KBM-7 (cell line): ENCODE measurements around the gene TLE6.
A peak's percentile ranks its signal among the peaks of the same experiment; 100 is the strongest.
"Not testable (repeated sequence)": the region's sequence is repeated elsewhere in the genome, so short reads cannot be mapped to it uniquely, and the experiment has no call there.

Experiments used
- DNase-seq: peaks from one replicate; pipeline ENCODE4 v3.0.0-alpha.2; 2015
- in situ Hi-C: fragments of 300-500 bp; cut with MboI; formaldehyde crosslinking; loops from 2 replicates; pipeline ENCODE4 v1.14.3; 2020; ENCODE audit warnings: low sequenced_read_pairs, low pct_unique_long_range_greater_than_20kb, mixed read lengths

TLE6 gene

DNA sequence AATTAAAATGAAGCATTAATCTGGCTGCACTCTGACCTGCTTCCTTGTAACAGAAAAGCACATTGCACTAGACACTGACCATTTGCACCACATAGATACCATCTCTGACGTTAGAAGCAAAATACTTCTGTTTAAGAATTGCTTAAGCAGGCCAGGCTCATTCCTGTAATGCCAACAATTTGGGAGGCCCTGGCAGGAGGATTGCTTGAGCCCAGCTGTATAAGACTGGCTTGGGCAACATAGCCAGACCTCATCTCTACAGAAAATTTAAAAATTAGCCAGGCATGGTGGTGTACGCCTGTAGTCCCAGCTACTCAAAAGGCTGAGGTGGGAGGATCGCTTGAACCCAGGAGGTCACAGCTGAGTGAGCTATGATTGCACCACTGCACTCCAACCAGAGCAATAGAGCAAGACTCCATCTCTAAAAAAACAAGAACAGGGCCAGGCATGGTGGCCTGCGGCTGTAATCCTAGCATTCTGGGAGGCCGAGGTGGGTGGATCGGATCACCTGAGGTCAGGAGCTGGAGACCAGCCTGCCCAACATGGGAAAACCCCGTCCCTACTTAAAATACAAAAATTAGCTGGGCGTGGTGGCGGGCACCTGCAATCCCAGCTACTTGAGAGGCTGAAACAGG, 7.0 kb upstream of the TLE6 start:
- in situ Hi-C loops = no loop called here
- no peak for DNase-seq

DNA sequence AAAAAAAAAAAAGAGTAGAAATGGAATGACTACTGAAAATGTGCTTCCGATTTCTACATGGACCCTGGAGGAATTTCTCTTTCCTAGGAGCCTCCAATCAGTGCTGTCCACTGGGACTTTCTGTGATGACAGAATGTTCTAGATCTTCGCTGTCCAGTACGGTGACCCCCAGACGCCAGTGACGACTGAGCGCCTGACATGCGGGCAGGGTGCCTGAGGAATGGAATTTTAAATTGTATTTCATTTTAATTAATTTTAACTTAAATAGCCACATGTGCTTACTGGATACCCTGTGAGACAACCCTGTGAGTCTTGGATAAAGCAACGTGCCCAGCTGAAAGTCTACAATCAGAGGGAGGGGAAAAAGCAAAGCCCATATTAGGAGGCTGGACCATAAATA, 4.1 kb upstream of the TLE6 start:
- DNase-seq = no peak
- in situ Hi-C loops = no loop called here

DNA sequence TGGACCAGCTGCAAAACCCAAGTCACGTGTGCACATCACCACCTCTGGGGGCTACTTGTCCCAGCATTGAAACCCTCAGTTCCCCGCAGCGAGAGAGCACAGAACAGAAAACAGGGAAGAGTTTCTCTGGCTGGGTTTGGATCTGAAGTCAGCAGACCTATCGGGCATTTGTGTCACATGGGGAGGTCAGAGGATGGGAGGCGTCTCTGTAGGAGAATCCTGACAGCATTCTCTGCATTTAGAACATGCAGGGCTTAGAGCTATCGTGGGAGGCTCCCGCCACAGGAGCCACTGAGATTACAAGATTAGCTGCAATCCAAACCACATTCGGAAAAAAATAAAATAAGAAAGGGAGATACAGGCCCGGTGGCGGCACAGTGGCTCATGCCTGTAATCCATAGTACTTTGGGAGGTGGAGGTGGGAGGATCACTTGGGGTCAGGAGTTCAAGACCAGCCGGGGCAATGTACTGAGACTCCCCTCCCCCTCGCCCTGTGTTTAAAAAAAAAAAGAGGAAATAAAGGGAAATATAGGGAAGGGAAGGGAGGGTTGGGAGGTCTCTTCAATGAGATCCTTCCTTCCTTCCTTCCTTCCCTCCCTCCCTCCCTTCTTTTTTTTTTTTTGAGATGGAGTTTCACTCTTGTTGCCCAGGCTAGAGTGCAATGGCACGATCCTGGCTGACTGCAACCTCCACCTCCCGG, 2.9 kb upstream of the TLE6 start:
- peak; percentile 96 for DNase-seq
- in situ Hi-C loops = no loop called here

DNA sequence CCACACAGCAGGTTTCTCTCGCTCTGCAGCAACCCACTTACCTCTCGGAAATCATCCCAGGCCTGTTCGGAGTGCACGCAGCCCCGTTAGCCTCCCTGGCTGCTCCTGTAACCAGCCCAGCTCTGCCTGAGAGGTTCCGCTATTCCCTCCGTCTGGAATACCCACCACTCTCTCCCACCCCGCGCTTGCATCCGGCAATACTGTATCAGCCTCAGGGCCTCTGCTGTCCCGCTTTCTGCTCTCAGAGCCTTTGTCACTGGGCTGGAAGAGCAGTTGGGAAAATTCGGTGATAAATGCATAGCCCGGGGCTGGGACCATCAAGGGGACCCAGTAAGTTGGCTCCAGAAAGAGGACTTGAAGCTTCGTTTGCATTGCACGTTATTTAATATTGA, 759 bp upstream of the TLE6 start:
- in situ Hi-C loops = no loop called here
- DNase-seq = no peak

DNA sequence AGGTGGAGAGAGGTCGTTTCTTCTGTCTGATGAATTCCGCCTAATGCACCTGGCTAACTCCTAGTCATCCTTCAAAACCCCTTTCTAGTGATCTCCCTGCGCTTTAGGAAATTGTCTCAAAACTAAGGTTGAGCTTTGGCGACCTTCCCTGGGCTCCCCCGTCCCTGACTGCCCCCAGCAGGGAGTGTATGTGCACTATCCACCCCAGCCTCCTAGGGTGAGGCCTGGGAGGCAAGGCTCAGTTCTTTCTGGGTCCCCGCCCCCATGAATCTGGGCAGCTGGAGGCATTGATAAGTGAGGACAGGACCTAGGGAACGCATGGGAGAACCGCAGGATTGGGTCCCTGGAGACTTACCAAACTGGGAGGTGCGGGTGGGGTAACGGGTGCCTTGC, 378 bp downstream of the TLE6 start:
- in situ Hi-C loops = no loop called here
- DNase-seq = peak; percentile 20

- in situ Hi-C loops = no loop called here
- DNase-seq = no peak
Measured at GRCh38 chr19:2978166-2978767, 903 bp downstream of the TLE6 start.

GRCh38 chr19:2978772-2979171, 1.4 kb downstream of the TLE6 start:
- in situ Hi-C loops = no loop called here
- DNase-seq = no peak

DNA sequence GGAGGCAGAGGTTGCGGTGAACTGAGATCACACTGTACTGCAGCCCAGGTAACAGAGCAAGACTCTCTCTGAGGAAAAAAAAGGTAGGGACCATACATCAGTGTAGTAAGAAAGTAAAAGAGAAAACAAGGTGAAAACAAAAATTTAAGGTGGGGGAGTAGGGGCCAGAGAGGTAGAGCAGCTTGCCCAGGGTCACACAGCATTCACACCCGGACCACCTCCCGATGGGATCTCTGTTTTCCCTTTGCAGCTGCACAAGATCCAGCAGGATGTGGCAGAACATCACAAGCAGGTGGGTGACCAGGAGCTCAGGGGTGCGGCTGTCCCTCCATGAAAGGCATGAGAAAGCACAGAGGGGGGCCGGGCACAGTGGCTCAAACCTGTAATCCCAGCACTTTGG, 4.5 kb downstream of the TLE6 start:
- in situ Hi-C loops = no loop called here
- DNase-seq = no peak

- in situ Hi-C loops = no loop called here
- DNase-seq = no peak
Measured at GRCh38 chr19:2982561-2982960, 5.2 kb downstream of the TLE6 start.

GRCh38 chr19:2982983-2983350, 5.6 kb downstream of the TLE6 start:
- DNase-seq = no peak
- in situ Hi-C loops = no loop called here

GRCh38 chr19:2983351-2984214, 6.2 kb downstream of the TLE6 start:
- in situ Hi-C loops = no loop called here
- DNase-seq = no peak

DNA sequence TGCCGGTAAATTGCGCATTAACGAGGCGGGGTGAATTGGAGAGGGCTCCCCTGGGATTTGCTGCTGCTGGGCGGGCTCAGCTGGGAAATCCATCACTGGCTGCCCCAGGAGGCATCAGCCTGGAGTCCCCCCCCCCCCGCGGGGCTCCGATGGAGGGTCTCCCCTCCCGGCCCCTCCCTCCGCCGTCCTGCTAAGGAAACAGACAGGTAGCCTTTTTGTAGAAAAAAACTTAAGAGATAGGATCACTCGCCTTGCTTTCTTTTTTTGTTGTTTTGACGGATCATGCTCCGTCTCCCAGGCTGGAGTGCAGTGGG, 6.8 kb downstream of the TLE6 start:
- no peak for DNase-seq
- in situ Hi-C loops = no loop called here

DNA sequence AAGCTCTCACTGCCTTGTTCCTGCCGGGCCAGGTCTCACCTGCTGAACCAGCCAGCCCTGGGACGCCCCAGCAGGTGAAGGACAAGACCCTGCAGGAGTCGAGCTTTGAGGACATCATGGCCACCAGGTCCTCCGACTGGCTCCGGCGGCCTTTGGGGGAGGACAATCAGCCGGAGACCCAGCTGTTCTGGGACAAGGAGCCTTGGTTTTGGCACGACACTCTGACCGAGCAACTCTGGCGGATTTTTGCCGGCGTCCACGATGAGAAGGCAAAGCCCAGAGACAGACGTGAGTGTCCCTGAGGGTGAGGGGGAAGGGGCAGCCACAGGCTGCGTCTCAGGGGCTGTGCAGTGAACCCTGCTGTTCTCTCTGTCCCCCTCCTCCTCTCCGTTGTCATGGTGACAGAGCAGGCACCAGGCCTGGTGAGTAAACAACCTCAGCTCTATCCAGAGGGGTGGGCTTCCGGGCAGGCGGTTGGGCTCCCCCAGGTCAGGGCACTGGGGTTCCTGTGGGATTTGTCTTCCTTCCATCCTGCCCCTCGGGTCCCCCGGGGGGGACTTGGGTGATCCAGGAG, 9.7 kb downstream of the TLE6 start:
- no peak for DNase-seq
- in situ Hi-C loops = no loop called here

GRCh38 chr19:2987797-2988196, 10.4 kb downstream of the TLE6 start:
- DNase-seq = no peak
- in situ Hi-C loops = no loop called here

DNA sequence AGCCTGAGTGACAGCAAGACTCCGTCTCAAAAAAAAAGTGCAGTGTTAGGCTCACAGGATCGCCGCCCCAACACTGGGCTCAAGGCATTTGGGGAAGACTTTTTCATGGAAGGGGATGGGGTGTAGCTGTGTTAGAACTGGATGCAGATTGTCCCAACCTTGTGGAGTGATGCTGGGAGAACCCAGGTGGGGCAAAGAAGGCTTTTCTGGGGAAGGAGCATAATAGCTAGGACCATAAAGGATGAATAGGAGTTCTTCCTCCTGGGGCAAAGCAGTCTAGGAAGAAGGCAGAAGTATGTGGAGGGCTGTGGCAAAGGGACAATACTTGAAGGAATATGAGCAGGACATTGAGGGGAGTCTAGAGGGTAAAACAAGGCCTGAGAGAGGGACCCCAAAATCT, 11.2 kb downstream of the TLE6 start:
- in situ Hi-C loops = no loop called here
- DNase-seq = no peak

- in situ Hi-C loops = no loop called here
- no peak for DNase-seq
Measured at GRCh38 chr19:2989236-2989946, 12.0 kb downstream of the TLE6 start.

DNA sequence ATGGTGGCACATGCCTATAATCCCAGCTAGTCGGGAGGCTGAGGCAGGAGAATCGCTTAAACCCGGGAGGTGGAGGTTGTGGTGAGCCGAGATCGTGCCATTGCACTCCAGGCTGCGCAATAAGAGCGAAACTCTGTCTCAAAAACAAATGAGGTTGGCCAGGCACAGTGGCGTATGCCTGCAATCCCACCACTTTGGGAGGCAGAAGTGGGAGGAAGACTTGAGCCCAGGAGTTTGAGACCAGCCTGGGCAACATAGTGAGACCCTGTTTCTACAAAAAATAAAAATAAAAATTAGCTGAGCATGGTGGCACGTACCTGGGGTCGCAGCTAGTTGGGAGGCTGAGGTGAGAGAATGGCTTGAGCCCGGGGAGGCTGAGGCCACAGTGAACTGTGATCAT, 15.0 kb downstream of the TLE6 start:
- DNase-seq, in situ Hi-C loops: not testable (repeated sequence)

DNA sequence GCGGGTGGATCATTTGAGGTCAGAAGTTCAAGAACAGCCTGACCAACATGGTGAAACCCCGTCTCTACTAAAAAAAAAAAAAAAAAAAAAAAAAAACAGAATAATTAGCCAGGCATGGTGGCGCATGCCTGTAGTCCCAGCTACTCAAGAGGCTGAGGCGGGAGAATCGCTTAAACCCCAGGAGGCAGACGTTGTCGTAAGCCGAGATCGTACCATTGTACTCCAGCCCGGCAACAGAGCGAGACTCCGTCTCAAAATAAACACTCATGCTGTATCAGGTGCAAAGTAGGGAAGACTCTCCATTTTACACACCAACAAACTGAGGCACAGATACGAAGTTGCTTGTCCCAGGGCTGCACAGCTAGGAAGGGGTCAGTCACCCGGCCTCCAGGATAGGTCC, 15.6 kb downstream of the TLE6 start:
- no peak for DNase-seq
- in situ Hi-C loops = no loop called here

GRCh38 chr19:2993579-2993978, 16.2 kb downstream of the TLE6 start:
- DNase-seq = no peak

More at GRCh38 chr19:2993579-2993978, 16.2 kb downstream of the TLE6 start:
- in situ Hi-C loops = no loop called here
